Liver (tissue), 9 donors: ENCODE data around the gene TAF1C. TPM values are rescaled to one million over a fixed set of nuclear protein-coding genes. Genes with fewer than 3 reads are reported as not detected.

ENCODE experiments used
- DNase-seq: peaks from one replicate; pipeline ENCODE4 v3.0.0-alpha.2; 2017; ENCODE audit warnings: low spot score
- H3K27ac ChIP-seq, 2 donors: one replicate each; pipeline ENCODE4 v1.7.0; 2013; ENCODE audit warnings: inconsistent platforms in 2 of 2, low read length in 2 of 2, control low read depth in 1 of 2, low read depth in 1 of 2, mild to moderate bottlenecking in 1 of 2
- H3K27me3 ChIP-seq, 4 donors: one replicate each; pipeline versions ENCODE4 v1.6.1 to v1.7.0; 2013; ENCODE audit warnings: low read length in 3 of 4, inconsistent platforms in 1 of 4, mild to moderate bottlenecking in 1 of 4, moderate library complexity in 1 of 4; ENCODE audit not compliant: control insufficient read depth in 4 of 4, insufficient read depth in 4 of 4
- H3K36me3 ChIP-seq, 4 donors: one replicate each; pipeline versions ENCODE4 v1.6.1 to v1.7.0; 2013; ENCODE audit warnings: low read length in 3 of 4, mild to moderate bottlenecking in 3 of 4, low read depth in 1 of 4, moderate library complexity in 1 of 4; ENCODE audit not compliant: control insufficient read depth in 4 of 4, insufficient read depth in 3 of 4
- H3K4me1 ChIP-seq, 4 donors: one replicate each; pipeline versions ENCODE4 v1.6.1 to v1.7.0; 2013; ENCODE audit warnings: low read length in 3 of 4, mild to moderate bottlenecking in 3 of 4, moderate library complexity in 1 of 4; ENCODE audit not compliant: control insufficient read depth in 4 of 4, insufficient read depth in 4 of 4
- H3K4me3 ChIP-seq, 3 donors: one replicate each; pipeline versions ENCODE4 v1.6.1 to v1.7.0; 2013; ENCODE audit warnings: low read length in 3 of 3, control low read depth in 1 of 3, low read depth in 1 of 3, mild to moderate bottlenecking in 1 of 3
- H3K9ac ChIP-seq, 2 donors: one replicate each; pipeline ENCODE4 v1.7.0; 2013; ENCODE audit warnings: low read length in 2 of 2, mild to moderate bottlenecking in 2 of 2, moderate library complexity in 2 of 2, control low read depth in 1 of 2, low read depth in 1 of 2
- H3K9me3 ChIP-seq, 4 donors: one replicate each; pipeline versions ENCODE4 v1.6.1 to v1.7.0; 2013; ENCODE audit warnings: low read length in 3 of 4; ENCODE audit not compliant: control insufficient read depth in 4 of 4
- ATF3 ChIP-seq: IDR thresholded peaks from 2 replicates; pipeline ENCODE4 v1.6.1; 2016; ENCODE audit warnings: antibody characterized with exemption
- CTCF ChIP-seq: fragments of 150-350 bp; IDR thresholded peaks from 2 replicates; pipeline ENCODE4 v1.5.1; 2017; ENCODE audit warnings: improper control_type of control experiment, low read depth, low read length; ENCODE audit not compliant: missing input control
- EGR1 ChIP-seq, 2 donors: IDR thresholded peaks; 2 replicates each; pipeline ENCODE4 v1.6.1; 2016 to 2018; ENCODE audit warnings: antibody characterized with exemption in 2 of 2, low read depth in 2 of 2
- FOXA1 ChIP-seq: IDR thresholded peaks from 2 replicates; pipeline ENCODE4 v1.6.1; 2016; ENCODE audit warnings: antibody characterized with exemption
- FOXA2 ChIP-seq: IDR thresholded peaks from 2 replicates; pipeline ENCODE4 v1.6.1; 2016; ENCODE audit warnings: antibody characterized with exemption
- GABPA ChIP-seq, 2 donors: IDR thresholded peaks in 1 of 2; conservative IDR thresholded peaks in 1 of 2; 2 replicates each; pipeline ENCODE4 v1.6.1; 2016; ENCODE audit warnings: antibody characterized with exemption in 2 of 2, mild to moderate bottlenecking in 1 of 2, moderate library complexity in 1 of 2
- HNF4A ChIP-seq, 2 donors: conservative IDR thresholded peaks; 2 replicates each; pipeline ENCODE4 v1.6.1; 2016; ENCODE audit warnings: antibody characterized with exemption in 2 of 2, mild to moderate bottlenecking in 2 of 2
- HNF4G ChIP-seq: IDR thresholded peaks from 2 replicates; pipeline ENCODE4 v1.6.1; 2016; ENCODE audit warnings: antibody characterized with exemption
- JUND ChIP-seq, 2 donors: IDR thresholded peaks; 2 replicates each; pipeline ENCODE4 v1.6.1; 2016; ENCODE audit warnings: antibody characterized with exemption in 2 of 2
- MAX ChIP-seq: IDR thresholded peaks from 2 replicates; pipeline ENCODE4 v1.6.1; 2016; ENCODE audit warnings: antibody characterized with exemption
- NR2F2 ChIP-seq: IDR thresholded peaks from 2 replicates; pipeline ENCODE4 v1.6.1; 2016; ENCODE audit warnings: antibody characterized with exemption
- RAD21 ChIP-seq, 2 donors: IDR thresholded peaks; 2 replicates each; pipeline ENCODE4 v1.6.1; 2016; ENCODE audit warnings: antibody characterized with exemption in 2 of 2, mild to moderate bottlenecking in 2 of 2
- REST ChIP-seq: IDR thresholded peaks from 2 replicates; pipeline ENCODE4 v1.6.1; 2016; ENCODE audit warnings: antibody characterized with exemption, mild to moderate bottlenecking
- RXRA ChIP-seq, 2 donors: IDR thresholded peaks; 2 replicates each; pipeline ENCODE4 v1.6.1; 2017 to 2018; ENCODE audit warnings: antibody characterized with exemption in 2 of 2, mild to moderate bottlenecking in 1 of 2
- SP1 ChIP-seq: IDR thresholded peaks from 2 replicates; pipeline ENCODE4 v1.6.1; 2018; ENCODE audit warnings: antibody characterized with exemption, mild to moderate bottlenecking
- TAF1 ChIP-seq: conservative IDR thresholded peaks from 2 replicates; pipeline ENCODE4 v1.6.1; 2016; ENCODE audit warnings: antibody characterized with exemption, mild to moderate bottlenecking
- YY1 ChIP-seq: IDR thresholded peaks from 2 replicates; pipeline ENCODE4 v1.6.1; 2016; ENCODE audit warnings: antibody characterized with exemption, mild to moderate bottlenecking
- ZBTB33 ChIP-seq: IDR thresholded peaks from 2 replicates; pipeline ENCODE4 v1.6.1; 2016; ENCODE audit warnings: antibody characterized with exemption
- WGBS: extraction: QIAGEN DNeasy Blood & Tissue Kit; methylation state at CpG from one replicate; pipeline ENCODE4 v1.1.7; 2013; 5-methylcytosine and 5-hydroxymethylcytosine counted together
- polyA plus RNA-seq, 2 donors: library from polyadenylated mRNA; stranded (reverse) in 1 of 2; unstranded in 1 of 2; fragments of 200-250 nt in 1 of 2; fragments of >200 nt in 1 of 2; fragmentation: Nextera tagmentation in 1 of 2; extraction: Ambion mirVana in 1 of 2; gene quantifications; one replicate each; pipeline versions ENCODE4 v1.2.1 to v1.2.3, GENCODE V29; 2013 to 2015
- total RNA-seq, 2 donors: library from RNA; depleted of rRNA; stranded (reverse); fragments of >200 nt; gene quantifications; one replicate each; pipeline ENCODE4 v1.2.3, GENCODE V29; 2014
- donor health status: healthy.
- donor health status: healthy.
- donor health status: healthy.
- donor health status: healthy.
- donor health status: healthy.

Gene TAF1C
- total and polyA plus RNA-seq, 4 donors: 10.2 to 34.5 (median 11.3) TPM

- no peak for TF ChIP-seq FOXA2
- TF ChIP-seq FOXA1: no peak
- no peak for TF ChIP-seq MAX
- no peak for TF ChIP-seq ATF3
- no peak for TF ChIP-seq REST
- TF ChIP-seq HNF4G: no peak
- TF ChIP-seq CTCF: no peak
- TF ChIP-seq EGR1 (IDR thresholded peaks at IDR 0.05; ENCODE audit: low read depth in 2 of 2): no peak
- TF ChIP-seq GABPA (IDR thresholded peaks at IDR 0.05 in 1 of 2, conservative IDR thresholded peaks at IDR 0.05 in 1 of 2): no peak
- no peak for TF ChIP-seq YY1
- TF ChIP-seq ZBTB33: no peak
- TF ChIP-seq NR2F2: no peak
- TF ChIP-seq RXRA (IDR thresholded peaks at IDR 0.05): no peak
- no peak for TF ChIP-seq JUND (IDR thresholded peaks at IDR 0.05)
- no peak for TF ChIP-seq SP1
- no peak for TF ChIP-seq RAD21 (IDR thresholded peaks at IDR 0.05)
- TF ChIP-seq HNF4A (conservative IDR thresholded peaks at IDR 0.05): no peak
- no peak for TF ChIP-seq TAF1
- Histone ChIP-seq H3K9ac (no peak overlapping the region), H3K4me3 (no peak overlapping the region), H3K9me3 (no peaks in the 10 kb centered on the region), H3K36me3 (no peaks in the 10 kb centered on the region), H3K4me1 (peaks cover 3 to 4% (median 4%) of the 10 kb centered on the region in 4 donors), H3K27ac (no peak overlapping the region), H3K27me3 (no peaks in the 10 kb centered on the region)
- WGBS: 86% methylated on average over 6 of the region's 6 CpGs
- DNase-seq: no peak
These were observed 47.1 kb downstream of the TAF1C start for GRCh38 chr16:84139628-84140258.
